Panc1 (cell line): ENCODE measurements around the gene EPHB6.

ENCODE experiments used
- CTCF ChIP-seq: fragments of 450-650 bp; IDR thresholded peaks from 2 replicates; pipeline ENCODE4 v1.5.1; 2017; ENCODE audit warnings: mild to moderate bottlenecking
- POLR2AphosphoS5 ChIP-seq: IDR thresholded peaks from 2 replicates; pipeline ENCODE4 v1.6.1; 2012; ENCODE audit warnings: mild to moderate bottlenecking, low read depth, low read length, moderate library complexity
- REST ChIP-seq, 2 experiments: IDR thresholded peaks; 2 replicates each; pipeline ENCODE4 v1.6.1; 2011 to 2012; ENCODE audit warnings: low read depth in 2 of 2, control low read depth in 1 of 2, low read length in 1 of 2, mild to moderate bottlenecking in 1 of 2, moderate library complexity in 1 of 2; ENCODE audit not compliant: insufficient read depth in 1 of 2
- SIN3A ChIP-seq: IDR thresholded peaks from 2 replicates; pipeline ENCODE4 v1.6.1; 2012; ENCODE audit warnings: low read depth, mild to moderate bottlenecking, low read length, moderate library complexity, borderline replicate concordance; ENCODE audit not compliant: insufficient read depth

- TF ChIP-seq CTCF: no peak
- no peak for TF ChIP-seq POLR2AphosphoS5
- TF ChIP-seq REST (IDR thresholded peaks at IDR 0.05; ENCODE audit: insufficient read depth in 1 of 2, low read depth in 2 of 2, low read length in 1 of 2): no peak
- TF ChIP-seq SIN3A: no peak
Observed at GRCh38 chr7:142833174-142834048, 21.5 kb upstream of the EPHB6 start.
